Chondrocyte (in vitro differentiated cells): ENCODE data around the gene TRDMT1. TPM values are rescaled to one million over a fixed set of nuclear protein-coding genes. Genes with fewer than 3 reads are reported as not detected.

Experiments
- DNase-seq: peaks from one replicate; pipeline ENCODE4 v3.0.0; 2021; ENCODE audit warnings: mixed read lengths, low spot score
- H3K27ac Mint-ChIP-seq: one replicate; pipeline ENCODE4 v1.8.0; 2021; ENCODE audit warnings: mild to moderate bottlenecking, moderate library complexity, mixed read lengths; ENCODE audit not compliant: unreplicated experiment
- H3K27me3 Mint-ChIP-seq: 2 replicates; pipeline ENCODE4 v1.8.0; 2021; ENCODE audit warnings: low read depth, mixed read lengths
- H3K36me3 Mint-ChIP-seq: 2 replicates; pipeline ENCODE4 v1.8.0; 2021; ENCODE audit warnings: low read depth, mixed read lengths
- H3K4me1 Mint-ChIP-seq: 2 replicates; pipeline ENCODE4 v1.8.0; 2021; ENCODE audit warnings: low read depth, mild to moderate bottlenecking, mixed read lengths
- H3K4me3 Mint-ChIP-seq: one replicate; pipeline ENCODE4 v1.8.0; 2021; ENCODE audit warnings: mild to moderate bottlenecking, moderate library complexity, mixed read lengths; ENCODE audit not compliant: unreplicated experiment
- H3K9me3 Mint-ChIP-seq: 2 replicates; pipeline ENCODE4 v1.8.0; 2021; ENCODE audit warnings: low read depth, mixed read lengths
- CTCF ChIP-seq: fragments of 200-600 bp; sonication (generic); IDR thresholded peaks from 2 replicates; pipeline ENCODE4 v1.5.0; 2021; ENCODE audit warnings: antibody characterized with exemption, mild to moderate bottlenecking, moderate library complexity
- total RNA-seq: library from RNA; stranded (reverse); gene quantifications from 3 replicates; pipeline ENCODE4 v1.2.1, GENCODE V29; 2021

Gene TRDMT1
- total RNA-seq, 1 donor from 2014 or later, result 4.7 TPM

- no peak for TF ChIP-seq CTCF
- Mint-ChIP-seq H3K4me3 (no peak overlapping the region), H3K9me3 (peaks cover 19% of the 10 kb centered on the region), H3K27ac (no peak overlapping the region), H3K27me3 (no peaks in the 10 kb centered on the region), H3K4me1 (peaks cover 11% of the 10 kb centered on the region), H3K36me3 (peaks cover 6% of the 10 kb centered on the region)
- DNase-seq, result no peak
Observed at GRCh38 chr10:17098012-17098411, 103.5 kb downstream of the TRDMT1 start.

Other genes with a start within 250 kb of the TRDMT1 start
- gene CUBN, start 71.9 kb downstream of the TRDMT1 start, total RNA-seq, result 0.89 to 1.0 TPM (median 0.92 TPM) in 3 replicates
- gene VIM, start 26.6 kb upstream of the TRDMT1 start, total RNA-seq, result 2,627 to 4,580 TPM (median 4,556 TPM) in 3 replicates